Upper lobe of right lung (tissue), 1 donor: ENCODE measurements around the gene MTURN. TPM values are rescaled to one million over a fixed set of nuclear protein-coding genes. Genes with fewer than 3 reads are reported as not detected.

Source experiments
- ATAC-seq: fragments of 200-7000 bp; cut with Tn5 transposase; one replicate; pipeline ENCODE4 v1.9.1; 2020; ENCODE audit warnings: mild to moderate bottlenecking, moderate library complexity
- DNase-seq: peaks from one replicate; pipeline ENCODE4 v3.0.0-alpha.2; 2020
- H3K27ac ChIP-seq: fragments of 200-600 bp; one replicate; pipeline ENCODE4 v1.8.0; 2022
- H3K27me3 ChIP-seq: fragments of 200-600 bp; one replicate; pipeline ENCODE4 v1.8.0; 2022; ENCODE audit warnings: mild to moderate bottlenecking
- H3K36me3 ChIP-seq: fragments of 200-600 bp; one replicate; pipeline ENCODE4 v1.8.0; 2022
- H3K4me1 ChIP-seq: fragments of 200-600 bp; one replicate; pipeline ENCODE4 v1.8.0; 2022
- H3K4me3 ChIP-seq: fragments of 200-600 bp; one replicate; pipeline ENCODE4 v1.8.0; 2022; ENCODE audit warnings: mild to moderate bottlenecking
- H3K9me3 ChIP-seq: fragments of 200-600 bp; one replicate; pipeline ENCODE4 v1.8.0; 2022
- CTCF ChIP-seq: fragments of 200-600 bp; IDR thresholded peaks from one replicate; pipeline ENCODE4 v1.8.0; 2022; ENCODE audit warnings: antibody characterized with exemption
- intact Hi-C: fragments of 100-400 bp; cut with DNase I; formaldehyde crosslinking; loops from one replicate; pipeline ENCODE4 v1.11.0; 2022
- total RNA-seq: library from RNA; stranded (reverse); fragmentation: NEBNext Ultra II Directional; extraction: Animal tissue kit (Norgen Biotek cat#: 25700); gene quantifications from one replicate; pipeline ENCODE4 v1.2.1, GENCODE V29; 2021
- donor health status: DM: no; HTN: yes; CAD: no; lungs with severe emphysema.

The MTURN gene
- total RNA-seq, 1 donor from 2014 or later: 31.3 TPM

- Histone ChIP-seq H3K9me3 (no peaks in the 10 kb centered on the region), H3K36me3 (no peaks in the 10 kb centered on the region), H3K27me3 (no peaks in the 10 kb centered on the region), H3K4me3 (peak overlapping the region; percentile 91), H3K4me1 (peaks cover 33% of the 10 kb centered on the region), H3K27ac (peak overlapping the region; percentile 91)
- DNase-seq (no peak), ATAC-seq (no peak)
- intact Hi-C loops: no loop called here
- no peak for TF ChIP-seq CTCF
Measured at GRCh38 chr7:30136743-30137485, 2.1 kb downstream of the MTURN start.

- H3K4me3 ChIP-seq: no peak overlapping the region
- TF ChIP-seq CTCF: no peak
- peak overlapping the region; percentile 1 for H3K27ac ChIP-seq
- DNase-seq (no peak), ATAC-seq (no peak)
- no peaks in the 10 kb centered on the region for H3K27me3 ChIP-seq
- intact Hi-C loops: no loop called here
- H3K4me1 ChIP-seq: peaks cover 62% of the 10 kb centered on the region
- no peaks in the 10 kb centered on the region for H3K9me3 ChIP-seq
- no peaks in the 10 kb centered on the region for H3K36me3 ChIP-seq
Measured at GRCh38 chr7:30139836-30140384, 5.1 kb downstream of the MTURN start.

- no peaks in the 10 kb centered on the region for H3K9me3 ChIP-seq
- H3K4me1 ChIP-seq: peaks cover 67% of the 10 kb centered on the region
- DNase-seq: no peak
- no peak overlapping the region for H3K27ac ChIP-seq
- no peak for ATAC-seq
- no peak for TF ChIP-seq CTCF
- no peaks in the 10 kb centered on the region for H3K27me3 ChIP-seq
- H3K4me3 ChIP-seq: no peak overlapping the region
- H3K36me3 ChIP-seq: no peaks in the 10 kb centered on the region
- intact Hi-C loops: no loop called here
Measured at GRCh38 chr7:30140456-30140855, 5.7 kb downstream of the MTURN start.

- Histone ChIP-seq H3K27me3 (no peaks in the 10 kb centered on the region), H3K4me3 (no peak overlapping the region), H3K9me3 (no peaks in the 10 kb centered on the region), H3K36me3 (no peaks in the 10 kb centered on the region), H3K27ac (peak overlapping the region; percentile 79), H3K4me1 (peaks cover 59% of the 10 kb centered on the region)
- intact Hi-C loops: no loop called here
- ATAC-seq (peak; percentile 89), DNase-seq (peak; percentile 70)
- no peak for TF ChIP-seq CTCF
Measured at GRCh38 chr7:30142710-30143109, 7.9 kb downstream of the MTURN start.

- DNase-seq (no peak), ATAC-seq (no peak)
- Histone ChIP-seq H3K4me1 (peaks cover 67% of the 10 kb centered on the region), H3K27ac (peak overlapping the region; percentile 79), H3K36me3 (no peaks in the 10 kb centered on the region), H3K4me3 (no peak overlapping the region), H3K27me3 (no peaks in the 10 kb centered on the region), H3K9me3 (no peaks in the 10 kb centered on the region)
- intact Hi-C loops: no loop called here
- no peak for TF ChIP-seq CTCF
Measured at GRCh38 chr7:30143748-30144251, 9.0 kb downstream of the MTURN start.
